ENCODE data around the gene LRRC47.

The LRRC47 gene

GRCh38 chr1:3796215-3797061, at the start of gene LRRC47:
LRRC47 (minus strand) TSS chr1:3796498; CDS start chr1:3796476, 22 bp downstream.
- peak; percentile 96 for DNase-seq

GRCh38 chr1:3842912-3843311, 46.6 kb upstream of the LRRC47 start:
- DNase-seq: no peak

GRCh38 chr1:3841491-3841890, 45.2 kb upstream of the LRRC47 start:
- DNase-seq: no peak

GRCh38 chr1:3838788-3839187, 42.5 kb upstream of the LRRC47 start:
- DNase-seq: no peak

GRCh38 chr1:3837685-3838084, 41.4 kb upstream of the LRRC47 start:
- no peak for DNase-seq

- no peak for DNase-seq
Observed at GRCh38 chr1:3837200-3837599, 40.9 kb upstream of the LRRC47 start.

GRCh38 chr1:3836421-3836820, 40.1 kb upstream of the LRRC47 start:
- no peak for DNase-seq

GRCh38 chr1:3834701-3835100, 38.4 kb upstream of the LRRC47 start:
- DNase-seq: no peak

- no peak for DNase-seq
Observed at GRCh38 chr1:3831689-3832088, 35.4 kb upstream of the LRRC47 start.

GRCh38 chr1:3828391-3828790, 32.1 kb upstream of the LRRC47 start:
- DNase-seq: no peak

- peak; percentile 27 for DNase-seq
Observed at GRCh38 chr1:3827813-3828307, 31.6 kb upstream of the LRRC47 start.

- DNase-seq: no peak
Observed at GRCh38 chr1:3825356-3825755, 29.1 kb upstream of the LRRC47 start.

GRCh38 chr1:3824650-3825049, 28.4 kb upstream of the LRRC47 start:
- no peak for DNase-seq

GRCh38 chr1:3822421-3822820, 26.1 kb upstream of the LRRC47 start:
- DNase-seq: no peak

- DNase-seq: no peak
Observed at GRCh38 chr1:3821908-3822307, 25.6 kb upstream of the LRRC47 start.

GRCh38 chr1:3821447-3821846, 25.1 kb upstream of the LRRC47 start:
- no peak for DNase-seq

- DNase-seq: peak; percentile 60
Observed at GRCh38 chr1:3821004-3821403, 24.7 kb upstream of the LRRC47 start.

- DNase-seq: no peak
Observed at GRCh38 chr1:3820316-3820715, 24.0 kb upstream of the LRRC47 start.

GRCh38 chr1:3819771-3820200, 23.5 kb upstream of the LRRC47 start:
- peak; percentile 34 for DNase-seq

GRCh38 chr1:3817821-3818597, 21.7 kb upstream of the LRRC47 start:
- DNase-seq: no peak

- DNase-seq: no peak
Observed at GRCh38 chr1:3817138-3817740, 20.9 kb upstream of the LRRC47 start.

- no peak for DNase-seq
Observed at GRCh38 chr1:3816331-3817137, 20.2 kb upstream of the LRRC47 start.

Data from right hindlimb (tissue), 1 donor.